Dendritic cell treated with granulocyte-macrophage colony-stimulating factor and Interleukin-4, amounts not matched to agents 40 ng/mL and 50 ng/mL, for 4 days (primary cell): ENCODE data around the gene SPNS3.

ENCODE experiments used
- H3K27ac Mint-ChIP-seq: one replicate; pipeline ENCODE4 v1.8.0; 2022; ENCODE audit warnings: mild to moderate bottlenecking, mixed read lengths
- H3K27me3 Mint-ChIP-seq: one replicate; pipeline ENCODE4 v1.8.0; 2022; ENCODE audit warnings: mild to moderate bottlenecking, mixed read lengths
- H3K36me3 Mint-ChIP-seq: one replicate; pipeline ENCODE4 v1.8.0; 2022; ENCODE audit warnings: low read depth, mixed read lengths
- H3K4me1 Mint-ChIP-seq: one replicate; pipeline ENCODE4 v1.8.0; 2022; ENCODE audit warnings: low read depth, mixed read lengths
- H3K4me3 Mint-ChIP-seq: one replicate; pipeline ENCODE4 v1.8.0; 2022; ENCODE audit warnings: mild to moderate bottlenecking, moderate library complexity, mixed read lengths
- H3K9me3 Mint-ChIP-seq: one replicate; pipeline ENCODE4 v1.8.0; 2022; ENCODE audit warnings: mixed read lengths
- intact Hi-C: fragments of 100-400 bp; cut with micrococcal nuclease; formaldehyde crosslinking; loops from one replicate; pipeline ENCODE4 v1.15.0; 2022

Gene SPNS3

DNA sequence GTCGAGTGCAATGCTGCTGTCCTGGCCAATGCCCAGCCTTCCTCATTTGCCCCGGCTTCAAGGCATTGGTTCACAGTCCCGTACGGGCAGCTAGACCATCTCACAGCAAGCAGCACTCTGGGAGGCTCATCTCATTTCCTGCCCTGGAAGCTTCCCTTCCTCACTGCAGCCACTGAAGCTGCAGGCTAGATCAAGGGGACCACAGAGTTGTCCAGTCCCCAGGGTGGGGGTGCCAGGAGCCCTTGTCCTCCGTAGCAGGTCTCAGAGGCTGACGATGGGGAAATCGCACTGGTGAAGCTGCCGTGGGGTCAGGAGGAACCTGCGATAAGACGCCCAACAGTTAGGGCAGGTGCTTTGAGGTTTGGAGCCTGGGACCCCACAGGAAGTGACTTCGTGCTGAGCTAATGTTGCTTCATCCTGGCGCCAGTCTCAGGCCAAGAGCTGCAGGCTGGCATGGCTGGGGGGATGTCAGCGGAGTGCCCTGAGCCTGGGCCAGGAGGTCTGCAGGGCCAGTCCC lies at the start of gene SPNS3:
TSS of gene SPNS3 (plus strand) at position 426 of the 517 bp plus-strand sequence. CDS start at position 454, 28 bp downstream.
- Mint-ChIP-seq H3K36me3 (no peaks in the 10 kb centered on the region), H3K27ac (peak within 1 kb of the TSS; percentile 49), H3K27me3 (peaks cover 19% of the 10 kb centered on the region), H3K4me1 (peaks cover 46% of the 10 kb centered on the region), H3K9me3 (no peaks in the 10 kb centered on the region), H3K4me3 (peak within 1 kb of the TSS; percentile 27)
- intact Hi-C loops, result loop anchor here (10.0 kb wide), 1 partner anchor 61 kb away; the partner anchor contains the start of gene SPNS2

DNA sequence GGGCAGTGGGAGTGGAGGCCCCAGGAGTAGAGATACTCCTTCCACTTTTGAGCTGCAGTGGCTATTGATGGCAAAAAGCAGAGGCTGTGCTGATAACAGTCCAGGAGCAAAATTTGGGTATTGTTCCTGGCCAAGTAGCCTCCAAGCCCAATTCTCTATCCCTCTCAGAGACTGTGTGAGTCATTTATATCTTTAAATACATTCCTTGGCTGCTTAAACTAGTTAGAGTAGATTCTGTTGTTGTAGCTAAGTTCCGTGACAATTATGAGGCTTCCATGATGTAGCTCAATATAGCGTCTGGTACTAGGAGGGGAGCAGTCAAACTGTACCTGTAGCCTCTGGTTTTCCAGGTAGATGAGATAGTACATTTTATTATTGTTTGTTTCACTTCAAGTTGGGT lies 47.3 kb upstream of the SPNS3 start:
- no peak overlapping the region for H3K4me3 Mint-ChIP-seq
- H3K9me3 Mint-ChIP-seq, result no peaks in the 10 kb centered on the region
- intact Hi-C loops, result no loop called here

GRCh38 chr17:4387137-4387536 lies 46.6 kb upstream of the SPNS3 start:
- no peak overlapping the region for H3K27ac Mint-ChIP-seq
- no peaks in the 10 kb centered on the region for H3K4me1 Mint-ChIP-seq
- no peak overlapping the region for H3K4me3 Mint-ChIP-seq
- H3K9me3 Mint-ChIP-seq, result no peaks in the 10 kb centered on the region
- intact Hi-C loops, result no loop called here
- H3K36me3 Mint-ChIP-seq, result no peaks in the 10 kb centered on the region
- peaks cover 16% of the 10 kb centered on the region for H3K27me3 Mint-ChIP-seq

More for the DNA sequence above, 47.3 kb upstream of the SPNS3 start:
- Mint-ChIP-seq H3K36me3 (no peaks in the 10 kb centered on the region), H3K27ac (no peak overlapping the region), H3K27me3 (peaks cover 13% of the 10 kb centered on the region), H3K4me1 (no peaks in the 10 kb centered on the region)

- Mint-ChIP-seq H3K36me3 (no peaks in the 10 kb centered on the region), H3K4me3 (no peak overlapping the region), H3K27ac (no peak overlapping the region), H3K4me1 (peaks cover 3% of the 10 kb centered on the region), H3K27me3 (peaks cover 20% of the 10 kb centered on the region), H3K9me3 (no peaks in the 10 kb centered on the region)
- intact Hi-C loops, result no loop called here
Observed at GRCh38 chr17:4389079-4389478, 44.7 kb upstream of the SPNS3 start.

- intact Hi-C loops, result no loop called here
- Mint-ChIP-seq H3K4me3 (no peak overlapping the region), H3K9me3 (no peaks in the 10 kb centered on the region), H3K27ac (no peak overlapping the region), H3K27me3 (peaks cover 19% of the 10 kb centered on the region), H3K4me1 (peaks cover 18% of the 10 kb centered on the region), H3K36me3 (no peaks in the 10 kb centered on the region)
Observed at GRCh38 chr17:4393806-4394205, 39.9 kb upstream of the SPNS3 start.

GRCh38 chr17:4394208-4395110 lies 39.3 kb upstream of the SPNS3 start:
- H3K27me3 Mint-ChIP-seq, result peaks cover 19% of the 10 kb centered on the region
- peaks cover 18% of the 10 kb centered on the region for H3K4me1 Mint-ChIP-seq
- H3K36me3 Mint-ChIP-seq, result no peaks in the 10 kb centered on the region
- no peaks in the 10 kb centered on the region for H3K9me3 Mint-ChIP-seq
- intact Hi-C loops, result no loop called here
- H3K4me3 Mint-ChIP-seq, result no peak overlapping the region
- no peak overlapping the region for H3K27ac Mint-ChIP-seq

GRCh38 chr17:4395111-4395478 lies 38.6 kb upstream of the SPNS3 start:
- no peaks in the 10 kb centered on the region for H3K9me3 Mint-ChIP-seq
- H3K4me1 Mint-ChIP-seq, result peaks cover 18% of the 10 kb centered on the region
- H3K36me3 Mint-ChIP-seq, result no peaks in the 10 kb centered on the region
- H3K27me3 Mint-ChIP-seq, result peaks cover 19% of the 10 kb centered on the region
- H3K27ac Mint-ChIP-seq, result no peak overlapping the region
- no peak overlapping the region for H3K4me3 Mint-ChIP-seq
- intact Hi-C loops, result no loop called here

DNA sequence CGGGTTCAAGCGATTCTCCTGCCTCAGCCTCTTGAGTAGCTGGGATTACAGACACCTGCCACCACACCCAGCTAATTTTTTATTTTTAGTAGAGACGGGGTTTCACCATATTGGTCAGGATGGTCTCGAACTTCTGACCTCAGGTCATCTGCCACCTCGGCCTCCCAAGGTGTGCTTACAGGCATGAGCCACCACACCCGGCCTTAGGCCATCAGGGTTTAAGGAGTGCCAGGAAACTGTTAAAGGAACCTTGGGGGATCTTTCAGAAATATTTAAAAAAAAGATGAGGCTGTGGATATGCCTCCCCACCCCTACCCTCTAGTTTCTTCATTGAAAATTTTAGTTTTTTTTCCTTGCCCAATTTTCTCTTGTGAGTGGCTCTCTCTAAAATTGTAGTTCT lies 35.9 kb upstream of the SPNS3 start:
- Mint-ChIP-seq H3K9me3 (no peaks in the 10 kb centered on the region), H3K4me1 (peaks cover 18% of the 10 kb centered on the region), H3K27me3 (peaks cover 17% of the 10 kb centered on the region), H3K36me3 (no peaks in the 10 kb centered on the region), H3K4me3 (no peak overlapping the region), H3K27ac (no peak overlapping the region)
- intact Hi-C loops, result no loop called here

- H3K4me1 Mint-ChIP-seq, result no peaks in the 10 kb centered on the region
- no peaks in the 10 kb centered on the region for H3K9me3 Mint-ChIP-seq
- no peaks in the 10 kb centered on the region for H3K36me3 Mint-ChIP-seq
- peaks cover 23% of the 10 kb centered on the region for H3K27me3 Mint-ChIP-seq
- H3K4me3 Mint-ChIP-seq, result no peak overlapping the region
- no peak overlapping the region for H3K27ac Mint-ChIP-seq
- intact Hi-C loops, result loop anchor here (10.0 kb wide), 1 partner anchor 100 kb away; no protein-coding TSS in a partner anchor
Observed at GRCh38 chr17:4405038-4405669, 28.6 kb upstream of the SPNS3 start.

DNA sequence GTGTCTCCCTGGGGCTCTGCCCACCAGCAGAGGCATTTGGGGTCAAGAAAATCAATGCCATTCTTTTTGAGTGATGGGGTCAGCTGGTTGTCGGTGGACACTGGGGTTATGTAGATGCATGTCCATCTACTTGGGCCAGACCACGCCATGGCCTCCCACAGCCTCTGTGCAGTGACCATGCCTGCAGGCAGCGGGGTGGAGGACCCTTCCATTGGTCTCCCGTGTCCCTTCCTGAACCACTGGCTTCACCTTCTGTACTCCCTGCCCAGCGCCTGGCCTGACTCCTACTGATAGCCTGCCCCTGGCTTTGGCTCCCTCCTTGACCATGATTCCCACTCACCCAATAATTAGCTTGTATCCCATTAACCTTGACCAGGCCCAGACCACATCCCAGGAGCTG lies 28.0 kb upstream of the SPNS3 start:
- H3K27me3 Mint-ChIP-seq, result peaks cover 23% of the 10 kb centered on the region
- H3K9me3 Mint-ChIP-seq, result no peaks in the 10 kb centered on the region
- H3K4me1 Mint-ChIP-seq, result no peaks in the 10 kb centered on the region
- intact Hi-C loops, result loop anchor here (10.0 kb wide), 1 partner anchor 101 kb away; no protein-coding TSS in a partner anchor
- H3K36me3 Mint-ChIP-seq, result no peaks in the 10 kb centered on the region
- H3K4me3 Mint-ChIP-seq, result no peak overlapping the region
- no peak overlapping the region for H3K27ac Mint-ChIP-seq

- Mint-ChIP-seq H3K36me3 (no peaks in the 10 kb centered on the region), H3K9me3 (no peaks in the 10 kb centered on the region), H3K4me3 (no peak overlapping the region), H3K4me1 (no peaks in the 10 kb centered on the region), H3K27ac (no peak overlapping the region), H3K27me3 (peaks cover 21% of the 10 kb centered on the region)
- intact Hi-C loops, result loop anchor here (10.0 kb wide), 1 partner anchor 102 kb away; no protein-coding TSS in a partner anchor
Observed at GRCh38 chr17:4406386-4406785, 27.4 kb upstream of the SPNS3 start.

GRCh38 chr17:4407216-4407615 lies 26.5 kb upstream of the SPNS3 start:
- Mint-ChIP-seq H3K4me3 (no peak overlapping the region), H3K27me3 (peaks cover 20% of the 10 kb centered on the region), H3K36me3 (no peaks in the 10 kb centered on the region), H3K9me3 (no peaks in the 10 kb centered on the region), H3K4me1 (peaks cover 3% of the 10 kb centered on the region), H3K27ac (no peak overlapping the region)
- intact Hi-C loops, result loop anchor here (10.0 kb wide), 1 partner anchor 102 kb away; no protein-coding TSS in a partner anchor

- intact Hi-C loops, result loop anchor here (10.0 kb wide), 1 partner anchor 103 kb away; no protein-coding TSS in a partner anchor
- H3K4me1 Mint-ChIP-seq, result peaks cover 9% of the 10 kb centered on the region
- H3K36me3 Mint-ChIP-seq, result no peaks in the 10 kb centered on the region
- H3K27ac Mint-ChIP-seq, result no peak overlapping the region
- H3K4me3 Mint-ChIP-seq, result no peak overlapping the region
- H3K9me3 Mint-ChIP-seq, result no peaks in the 10 kb centered on the region
- peaks cover 19% of the 10 kb centered on the region for H3K27me3 Mint-ChIP-seq
Observed at GRCh38 chr17:4407851-4408250, 25.9 kb upstream of the SPNS3 start.

- intact Hi-C loops, result loop anchor here (10.0 kb wide), 1 partner anchor 105 kb away; no protein-coding TSS in a partner anchor
- no peaks in the 10 kb centered on the region for H3K9me3 Mint-ChIP-seq
- no peak overlapping the region for H3K4me3 Mint-ChIP-seq
- H3K4me1 Mint-ChIP-seq, result peaks cover 17% of the 10 kb centered on the region
- H3K27me3 Mint-ChIP-seq, result peaks cover 15% of the 10 kb centered on the region
- H3K36me3 Mint-ChIP-seq, result no peaks in the 10 kb centered on the region
- no peak overlapping the region for H3K27ac Mint-ChIP-seq
Observed at GRCh38 chr17:4409659-4410058, 24.1 kb upstream of the SPNS3 start.
